ENCODE results near the gene PLA2G4C.
"Not testable (repeated sequence)": the region's sequence is repeated elsewhere in the genome, so short reads cannot be mapped to it uniquely, and the experiment has no call there.

Gene PLA2G4C

DNA sequence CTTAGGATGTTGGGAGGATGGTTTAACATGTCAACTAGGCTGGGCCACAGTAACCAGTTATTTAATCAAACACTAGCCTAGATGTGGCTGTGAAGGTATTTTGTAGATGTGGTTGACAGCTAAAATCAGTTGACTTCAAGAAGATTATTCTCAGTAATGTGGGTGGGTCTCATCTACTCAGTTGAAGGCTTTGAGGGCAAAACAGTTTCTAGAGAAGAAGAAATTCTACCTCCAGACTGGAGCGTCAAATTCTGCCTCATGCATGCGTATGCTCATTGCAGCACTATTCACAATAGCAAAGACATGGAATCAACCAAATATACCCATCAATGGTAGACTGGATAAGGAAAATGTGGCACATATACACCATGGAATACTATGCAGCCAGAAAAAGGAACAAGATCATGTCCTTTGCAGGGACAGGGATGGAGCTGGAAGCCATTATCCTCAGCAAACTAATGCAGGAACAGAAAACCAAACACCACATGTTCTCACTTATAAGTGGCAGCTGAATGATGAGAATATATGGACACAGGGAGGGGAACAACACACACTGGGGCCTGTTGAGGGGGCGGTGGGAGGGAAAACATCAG is 40.3 kb downstream of the PLA2G4C start:
- not testable (repeated sequence) for H3K27me3 ChIP-seq (ENCODE audit: control insufficient read depth, insufficient read depth, low read length); H3K9ac ChIP-seq (ENCODE audit: low read length); H3K36me3 ChIP-seq (ENCODE audit: control insufficient read depth, insufficient read depth, low read length); H3K4me1 ChIP-seq (ENCODE audit: control insufficient read depth, insufficient read depth, low read length); H3K4me3 ChIP-seq (ENCODE audit: low read length); H3K9me3 ChIP-seq (ENCODE audit: control insufficient read depth, low read length)

DNA sequence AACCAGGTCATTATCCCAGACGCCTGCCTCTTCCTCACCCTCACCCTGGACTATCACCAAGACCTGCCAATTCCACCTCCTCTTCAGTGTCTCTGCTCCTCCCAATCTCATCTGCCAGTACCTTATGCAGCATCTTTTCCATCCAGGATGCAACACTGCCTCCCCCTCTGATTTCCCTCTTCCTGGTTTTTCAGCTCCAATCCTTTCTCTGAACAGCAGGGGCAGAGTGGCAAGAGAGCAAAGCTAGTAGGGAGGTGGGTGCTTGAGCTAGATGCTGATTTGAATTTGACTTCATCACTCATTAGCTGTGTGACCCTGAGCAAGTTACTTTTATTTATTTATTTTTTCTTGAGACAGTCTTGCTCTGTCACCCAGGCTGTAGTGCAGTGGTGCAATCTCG is 41.2 kb downstream of the PLA2G4C start:
- no peaks in the 10 kb centered on the region for H3K4me1 ChIP-seq (ENCODE audit: control insufficient read depth, insufficient read depth, low read length)
- no peak overlapping the region for H3K9ac ChIP-seq (ENCODE audit: low read length)
- no peaks in the 10 kb centered on the region for H3K27me3 ChIP-seq (ENCODE audit: control insufficient read depth, insufficient read depth, low read length)
- no peak overlapping the region for H3K4me3 ChIP-seq (ENCODE audit: low read length)
- no peaks in the 10 kb centered on the region for H3K36me3 ChIP-seq (ENCODE audit: control insufficient read depth, insufficient read depth, low read length)
- no peaks in the 10 kb centered on the region for H3K9me3 ChIP-seq (ENCODE audit: control insufficient read depth, low read length)

- no peaks in the 10 kb centered on the region for H3K9me3 ChIP-seq (ENCODE audit: control insufficient read depth, low read length)
- no peak overlapping the region for H3K9ac ChIP-seq (ENCODE audit: low read length)
- no peaks in the 10 kb centered on the region for H3K36me3 ChIP-seq (ENCODE audit: control insufficient read depth, insufficient read depth, low read length)
Observed at GRCh38 chr19:48064509-48064908, 46.1 kb downstream of the PLA2G4C start.

DNA sequence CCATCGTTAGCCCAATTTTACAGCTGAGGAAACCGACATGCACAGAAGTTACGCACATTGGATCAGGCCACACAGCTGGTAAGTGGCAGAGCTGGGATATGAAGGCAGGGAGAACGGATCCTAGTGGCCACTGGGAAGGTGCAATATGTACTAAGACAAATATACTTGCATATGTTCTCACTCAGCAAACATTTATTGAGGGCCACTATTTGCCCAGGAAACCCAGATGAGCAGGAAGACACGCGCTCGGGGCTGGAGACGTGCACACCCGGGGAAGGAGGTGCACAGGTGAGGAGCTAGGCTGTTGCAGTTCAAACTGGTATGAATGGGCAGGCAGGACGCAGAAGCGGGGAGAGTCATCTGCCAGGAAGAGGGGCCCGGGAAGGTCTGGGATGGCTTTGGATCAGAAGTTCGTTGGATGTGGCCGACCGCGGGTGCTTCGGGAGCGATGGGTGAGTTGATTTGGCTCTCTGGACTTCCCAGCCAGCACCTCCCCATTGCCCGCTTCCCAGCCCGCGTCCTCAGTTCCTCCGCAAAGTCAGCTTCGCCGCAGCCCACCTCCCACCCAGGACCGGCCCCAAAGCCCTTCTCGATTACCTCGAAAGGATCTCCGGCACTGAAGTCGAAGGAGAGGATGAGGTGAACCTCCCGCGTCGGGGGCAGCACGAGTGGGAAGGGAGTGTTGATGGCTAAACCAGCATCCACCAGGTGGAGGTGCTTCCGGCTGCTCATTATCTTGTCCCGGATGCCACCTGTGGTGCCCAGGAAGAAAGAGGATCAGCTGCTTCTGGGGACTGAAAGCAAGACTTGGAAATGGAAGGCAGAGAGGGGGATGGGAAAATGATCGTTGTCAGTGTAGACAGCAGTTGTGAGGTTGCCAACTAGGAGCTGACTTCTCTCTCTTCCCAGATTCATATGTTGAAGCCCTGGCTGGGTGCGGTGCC is 48.9 kb downstream of the PLA2G4C start:
- Histone ChIP-seq H3K4me1 (ENCODE audit: control insufficient read depth, insufficient read depth, low read length) (no peaks in the 10 kb centered on the region), H3K36me3 (ENCODE audit: control insufficient read depth, insufficient read depth, low read length) (no peaks in the 10 kb centered on the region)

More at GRCh38 chr19:48064509-48064908, 46.1 kb downstream of the PLA2G4C start:
- Histone ChIP-seq H3K27me3 (ENCODE audit: control insufficient read depth, insufficient read depth, low read length) (peaks cover 4% of the 10 kb centered on the region), H3K4me1 (ENCODE audit: control insufficient read depth, insufficient read depth, low read length) (no peaks in the 10 kb centered on the region), H3K4me3 (ENCODE audit: low read length) (no peak overlapping the region)

GRCh38 chr19:48060381-48060780 is 50.2 kb downstream of the PLA2G4C start:
- Histone ChIP-seq H3K9ac (ENCODE audit: low read length) (no peak overlapping the region), H3K27me3 (ENCODE audit: control insufficient read depth, insufficient read depth, low read length) (peaks cover 4% of the 10 kb centered on the region), H3K4me1 (ENCODE audit: control insufficient read depth, insufficient read depth, low read length) (no peaks in the 10 kb centered on the region), H3K36me3 (ENCODE audit: control insufficient read depth, insufficient read depth, low read length) (no peaks in the 10 kb centered on the region), H3K9me3 (ENCODE audit: control insufficient read depth, low read length) (no peaks in the 10 kb centered on the region), H3K4me3 (ENCODE audit: low read length) (no peak overlapping the region)

More for the DNA sequence above, 48.9 kb downstream of the PLA2G4C start:
- Histone ChIP-seq H3K27me3 (ENCODE audit: control insufficient read depth, insufficient read depth, low read length) (peaks cover 4% of the 10 kb centered on the region), H3K9ac (ENCODE audit: low read length) (no peak overlapping the region), H3K4me3 (ENCODE audit: low read length) (no peak overlapping the region), H3K9me3 (ENCODE audit: control insufficient read depth, low read length) (no peaks in the 10 kb centered on the region)

- Histone ChIP-seq H3K27me3 (ENCODE audit: control insufficient read depth, insufficient read depth, low read length) (peaks cover 4% of the 10 kb centered on the region), H3K36me3 (ENCODE audit: control insufficient read depth, insufficient read depth, low read length) (no peaks in the 10 kb centered on the region)
Observed at GRCh38 chr19:48059331-48059730, 51.3 kb downstream of the PLA2G4C start.

GRCh38 chr19:48053856-48054255 is 56.8 kb downstream of the PLA2G4C start:
- Histone ChIP-seq H3K27me3 (ENCODE audit: control insufficient read depth, insufficient read depth, low read length) (no peaks in the 10 kb centered on the region), H3K9ac (ENCODE audit: low read length) (no peak overlapping the region), H3K9me3 (ENCODE audit: control insufficient read depth, low read length) (no peaks in the 10 kb centered on the region), H3K4me1 (ENCODE audit: control insufficient read depth, insufficient read depth, low read length) (no peaks in the 10 kb centered on the region), H3K4me3 (ENCODE audit: low read length) (no peak overlapping the region), H3K36me3 (ENCODE audit: control insufficient read depth, insufficient read depth, low read length) (no peaks in the 10 kb centered on the region)

More at GRCh38 chr19:48059331-48059730, 51.3 kb downstream of the PLA2G4C start:
- H3K9ac ChIP-seq (ENCODE audit: low read length): no peak overlapping the region
- no peak overlapping the region for H3K4me3 ChIP-seq (ENCODE audit: low read length)
- no peaks in the 10 kb centered on the region for H3K9me3 ChIP-seq (ENCODE audit: control insufficient read depth, low read length)
- no peaks in the 10 kb centered on the region for H3K4me1 ChIP-seq (ENCODE audit: control insufficient read depth, insufficient read depth, low read length)

- no peak overlapping the region for H3K4me3 ChIP-seq (ENCODE audit: low read length)
- no peaks in the 10 kb centered on the region for H3K4me1 ChIP-seq (ENCODE audit: control insufficient read depth, insufficient read depth, low read length)
- H3K9me3 ChIP-seq (ENCODE audit: control insufficient read depth, low read length): no peaks in the 10 kb centered on the region
- no peaks in the 10 kb centered on the region for H3K27me3 ChIP-seq (ENCODE audit: control insufficient read depth, insufficient read depth, low read length)
- H3K36me3 ChIP-seq (ENCODE audit: control insufficient read depth, insufficient read depth, low read length): no peaks in the 10 kb centered on the region
- no peak overlapping the region for H3K9ac ChIP-seq (ENCODE audit: low read length)
Observed at GRCh38 chr19:48053076-48053475, 57.5 kb downstream of the PLA2G4C start.

DNA sequence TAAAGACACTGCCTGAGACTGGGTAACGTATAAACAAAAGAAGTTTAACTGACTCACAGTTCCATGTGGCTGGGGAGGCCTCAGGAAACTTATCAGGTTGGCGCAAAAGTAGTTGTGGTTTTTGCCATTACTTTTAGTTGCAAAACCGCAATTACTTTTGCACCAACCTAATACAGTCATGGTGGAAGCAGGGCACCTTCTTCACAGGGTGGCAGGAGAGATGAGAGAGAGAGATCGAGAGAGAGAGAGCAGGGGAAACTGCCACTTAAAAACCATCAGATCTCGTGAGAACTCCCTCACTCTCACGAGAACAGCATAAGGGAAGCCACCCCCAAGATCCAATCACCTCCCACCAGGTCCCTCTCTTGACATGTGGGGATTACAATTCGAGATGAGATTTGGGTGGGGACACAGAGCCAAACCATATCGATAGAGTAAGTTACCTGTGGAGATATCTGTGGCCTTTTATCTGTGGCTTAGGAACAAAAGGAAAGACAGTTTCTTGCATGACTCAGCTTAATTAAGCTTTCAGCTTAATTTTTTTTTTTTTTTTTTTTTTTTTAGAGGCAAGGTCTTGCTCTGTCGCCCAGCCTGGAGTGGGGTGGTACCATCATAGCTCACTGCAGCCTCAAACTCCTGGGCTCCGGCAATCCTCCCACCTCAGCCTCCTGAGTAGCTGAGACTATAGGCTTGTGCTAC is 59.1 kb downstream of the PLA2G4C start:
- Histone ChIP-seq H3K36me3 (ENCODE audit: control insufficient read depth, insufficient read depth, low read length) (no peaks in the 10 kb centered on the region), H3K4me1 (ENCODE audit: control insufficient read depth, insufficient read depth, low read length) (no peaks in the 10 kb centered on the region), H3K4me3 (ENCODE audit: low read length) (no peak overlapping the region), H3K9ac (ENCODE audit: low read length) (no peak overlapping the region), H3K9me3 (ENCODE audit: control insufficient read depth, low read length) (no peaks in the 10 kb centered on the region), H3K27me3 (ENCODE audit: control insufficient read depth, insufficient read depth, low read length) (no peaks in the 10 kb centered on the region)

GRCh38 chr19:48044561-48044960 is 66.1 kb downstream of the PLA2G4C start:
- H3K4me3 ChIP-seq (ENCODE audit: low read length): no peak overlapping the region
- H3K36me3 ChIP-seq (ENCODE audit: control insufficient read depth, insufficient read depth, low read length): no peaks in the 10 kb centered on the region
- H3K9me3 ChIP-seq (ENCODE audit: control insufficient read depth, low read length): no peaks in the 10 kb centered on the region
- H3K4me1 ChIP-seq (ENCODE audit: control insufficient read depth, insufficient read depth, low read length): no peaks in the 10 kb centered on the region
- H3K27me3 ChIP-seq (ENCODE audit: control insufficient read depth, insufficient read depth, low read length): no peaks in the 10 kb centered on the region
- no peak overlapping the region for H3K9ac ChIP-seq (ENCODE audit: low read length)

DNA sequence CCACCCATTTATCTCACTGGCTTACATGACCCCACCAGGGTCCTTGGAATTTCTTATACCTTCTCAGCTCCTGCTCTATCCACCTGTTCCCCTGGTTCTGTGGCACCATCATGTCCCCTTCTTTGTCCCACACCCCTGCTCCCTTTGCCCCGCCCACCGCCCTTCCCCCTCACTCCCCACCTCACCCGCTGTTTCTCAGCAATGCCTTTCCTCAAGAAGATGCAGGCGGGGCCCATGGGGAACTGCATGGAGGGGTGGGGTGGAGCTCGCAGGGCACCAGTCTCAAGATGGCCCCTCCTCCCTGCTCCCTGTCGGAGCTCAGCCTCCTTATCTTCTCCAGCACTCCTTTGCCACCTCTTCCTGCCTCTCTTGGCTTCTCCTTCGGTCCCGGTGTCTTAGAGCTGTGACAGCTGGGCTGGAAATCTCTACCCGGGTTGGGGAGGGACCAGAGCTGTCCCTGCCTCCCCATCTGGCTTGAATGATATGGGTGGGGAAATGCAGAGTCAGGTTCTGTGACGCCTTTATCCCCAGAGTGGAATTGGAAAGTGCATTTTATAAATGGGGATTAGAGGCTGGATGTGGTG is 66.8 kb downstream of the PLA2G4C start, which contains the start of gene CABP5:
Gene CABP5 (minus strand): TSS at position 405 of the 584 bp plus-strand sequence. CDS start 157 bp downstream, at position 248.
- Histone ChIP-seq H3K27me3 (ENCODE audit: control insufficient read depth, insufficient read depth, low read length) (no peaks in the 10 kb centered on the region), H3K4me3 (ENCODE audit: low read length) (no peak within 1 kb of the TSS), H3K9me3 (ENCODE audit: control insufficient read depth, low read length) (no peaks in the 10 kb centered on the region), H3K9ac (ENCODE audit: low read length) (no peak within 1 kb of the TSS), H3K4me1 (ENCODE audit: control insufficient read depth, insufficient read depth, low read length) (no peaks in the 10 kb centered on the region), H3K36me3 (ENCODE audit: control insufficient read depth, insufficient read depth, low read length) (no peaks in the 10 kb centered on the region)

Data from mucosa of stomach (tissue), 1 donor.